HCEC 1CT (cell line): ENCODE results near the gene RAB11FIP4.

Source experiments
- DNase-seq: peaks from one replicate; pipeline ENCODE4 v3.0.0-alpha.2; 2017

Gene RAB11FIP4

DNA sequence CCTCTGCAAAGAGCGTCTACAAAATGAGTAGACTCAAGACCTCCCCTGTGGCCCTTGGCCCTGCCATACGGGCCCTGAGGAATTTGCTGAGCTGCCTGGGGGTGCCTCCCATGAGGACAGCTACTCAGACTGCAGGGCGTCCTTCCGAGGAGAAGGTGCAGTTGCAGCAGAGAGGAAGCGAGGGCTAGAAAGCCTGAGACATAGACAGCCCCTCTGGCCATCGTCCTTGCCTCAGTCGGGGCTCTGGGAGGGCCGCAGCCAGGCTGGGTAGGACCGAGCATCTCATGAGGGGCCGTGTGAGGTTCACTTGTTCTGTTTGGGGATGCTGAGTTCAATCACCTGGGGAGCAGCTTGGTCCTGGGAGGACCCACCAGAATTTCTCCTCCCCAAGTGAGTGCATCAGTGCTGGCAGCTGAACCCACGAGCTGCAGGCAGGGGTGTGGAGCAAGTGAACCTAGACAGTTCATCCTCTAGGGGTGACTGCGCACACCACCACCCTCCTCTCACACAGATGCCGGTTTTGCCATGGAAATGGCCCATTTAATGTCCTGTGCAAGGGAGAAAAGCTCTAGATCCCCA lies 20.3 kb downstream of the RAB11FIP4 start:
- no peak for DNase-seq

- no peak for DNase-seq
Measured at GRCh38 chr17:31412511-31412910, 21.0 kb downstream of the RAB11FIP4 start.

- no peak for DNase-seq
Measured at GRCh38 chr17:31413081-31413799, 21.8 kb downstream of the RAB11FIP4 start.

- DNase-seq = peak; percentile 61
Measured at GRCh38 chr17:31413874-31414549, 22.5 kb downstream of the RAB11FIP4 start.

GRCh38 chr17:31414550-31414918 lies 23.1 kb downstream of the RAB11FIP4 start:
- DNase-seq = no peak

GRCh38 chr17:31415004-31415454 lies 23.6 kb downstream of the RAB11FIP4 start:
- DNase-seq = no peak

DNA sequence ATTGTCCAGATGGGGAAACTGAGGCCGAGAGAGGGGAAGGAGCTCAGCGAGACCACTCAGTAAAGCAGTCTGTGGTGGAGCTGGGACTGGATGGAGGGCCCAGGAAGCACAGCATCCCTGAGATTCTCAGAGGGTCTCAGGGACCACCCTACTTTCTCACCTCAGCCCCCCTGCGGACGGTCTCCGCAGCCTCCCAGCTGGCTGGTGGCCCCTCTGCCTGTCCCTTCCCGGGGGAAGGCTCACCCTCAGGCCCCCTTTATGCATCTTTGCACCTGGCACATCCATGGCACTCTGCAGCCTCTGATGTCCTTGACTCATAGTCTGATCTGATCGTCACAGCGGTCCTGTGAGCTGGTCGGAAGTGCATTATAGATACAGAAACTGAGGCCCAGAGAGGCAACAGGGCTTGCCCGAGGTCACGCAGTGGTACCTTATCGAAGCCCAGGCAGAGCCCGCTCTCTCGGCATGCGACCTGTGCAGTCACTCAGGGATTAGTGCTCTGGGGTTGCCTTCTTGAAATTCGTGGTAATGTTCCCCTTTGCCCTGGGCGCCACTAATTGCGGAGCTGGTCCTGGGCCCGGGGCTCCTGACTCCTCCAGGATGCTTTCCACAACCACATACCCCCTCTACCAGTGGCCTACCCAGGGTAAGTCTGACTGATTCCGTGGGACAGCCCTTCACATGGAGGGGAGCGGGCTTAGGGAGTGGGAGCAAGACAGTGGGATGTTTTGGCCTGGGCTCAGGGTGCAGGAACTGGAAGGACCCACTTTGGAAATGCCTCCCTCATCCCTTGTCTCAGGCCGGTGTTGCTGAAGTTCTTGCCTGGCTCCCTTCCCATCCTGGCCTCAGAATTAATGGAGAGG lies 24.4 kb downstream of the RAB11FIP4 start:
- no peak for DNase-seq

GRCh38 chr17:31416503-31416923 lies 25.0 kb downstream of the RAB11FIP4 start:
- DNase-seq = no peak

DNA sequence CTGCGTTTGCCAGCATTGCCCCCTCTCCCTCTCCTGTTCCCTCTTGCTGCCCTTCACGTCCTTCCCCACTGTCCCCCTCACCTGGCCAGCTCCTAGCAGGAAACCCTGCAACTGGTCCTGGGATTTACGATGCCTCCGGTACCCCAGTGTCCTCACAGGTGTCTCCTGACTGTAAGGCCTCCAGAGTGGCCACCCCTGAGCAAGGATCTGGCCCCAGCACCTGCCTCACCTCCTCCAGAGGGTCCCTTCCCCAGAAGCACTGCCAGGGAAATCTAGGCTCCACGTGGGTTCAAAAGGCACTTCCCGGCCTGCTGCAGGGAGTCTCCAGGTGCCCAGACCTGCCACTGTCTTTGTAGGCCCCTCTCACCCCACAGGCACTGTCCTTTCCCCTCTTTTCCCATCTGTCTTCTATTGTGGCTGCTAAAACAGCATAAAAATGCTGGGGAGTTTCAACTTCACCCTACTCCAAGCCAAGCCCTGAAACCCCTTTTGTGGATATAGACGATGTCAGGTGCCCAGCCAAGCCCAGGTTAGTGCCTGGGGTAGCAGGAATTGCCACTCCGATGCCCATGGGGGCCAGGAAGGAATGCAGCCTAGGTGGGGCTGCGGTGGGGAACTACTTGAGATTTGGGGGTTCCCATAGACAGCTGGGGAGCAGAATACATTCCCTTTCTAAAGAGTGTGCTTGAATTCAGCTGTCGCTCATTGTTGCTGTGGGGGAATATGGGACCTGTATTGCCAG lies 25.7 kb downstream of the RAB11FIP4 start:
- no peak for DNase-seq

- no peak for DNase-seq
Measured at GRCh38 chr17:31418773-31419350, 27.4 kb downstream of the RAB11FIP4 start.

DNA sequence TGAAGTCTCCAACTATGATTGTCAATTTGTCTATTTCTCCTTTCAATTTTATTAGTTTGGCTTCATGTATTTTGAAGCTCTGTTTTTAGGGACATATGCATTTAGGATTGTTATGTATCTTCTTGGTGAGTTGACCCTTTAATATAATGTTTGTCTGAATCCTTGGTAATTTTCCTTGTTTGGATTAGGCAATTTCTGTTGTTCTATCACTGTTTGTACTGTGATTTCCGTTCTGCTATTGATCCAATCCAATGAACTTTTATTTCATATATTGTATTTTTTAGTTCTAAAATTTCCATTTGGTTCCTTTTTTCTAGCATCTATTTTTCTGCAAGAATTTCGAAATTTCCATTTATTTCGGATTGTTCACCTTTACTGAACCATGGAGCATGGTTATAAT lies 31.0 kb downstream of the RAB11FIP4 start:
- DNase-seq = no peak

- DNase-seq = no peak
Measured at GRCh38 chr17:31424944-31425281, 33.4 kb downstream of the RAB11FIP4 start.

DNA sequence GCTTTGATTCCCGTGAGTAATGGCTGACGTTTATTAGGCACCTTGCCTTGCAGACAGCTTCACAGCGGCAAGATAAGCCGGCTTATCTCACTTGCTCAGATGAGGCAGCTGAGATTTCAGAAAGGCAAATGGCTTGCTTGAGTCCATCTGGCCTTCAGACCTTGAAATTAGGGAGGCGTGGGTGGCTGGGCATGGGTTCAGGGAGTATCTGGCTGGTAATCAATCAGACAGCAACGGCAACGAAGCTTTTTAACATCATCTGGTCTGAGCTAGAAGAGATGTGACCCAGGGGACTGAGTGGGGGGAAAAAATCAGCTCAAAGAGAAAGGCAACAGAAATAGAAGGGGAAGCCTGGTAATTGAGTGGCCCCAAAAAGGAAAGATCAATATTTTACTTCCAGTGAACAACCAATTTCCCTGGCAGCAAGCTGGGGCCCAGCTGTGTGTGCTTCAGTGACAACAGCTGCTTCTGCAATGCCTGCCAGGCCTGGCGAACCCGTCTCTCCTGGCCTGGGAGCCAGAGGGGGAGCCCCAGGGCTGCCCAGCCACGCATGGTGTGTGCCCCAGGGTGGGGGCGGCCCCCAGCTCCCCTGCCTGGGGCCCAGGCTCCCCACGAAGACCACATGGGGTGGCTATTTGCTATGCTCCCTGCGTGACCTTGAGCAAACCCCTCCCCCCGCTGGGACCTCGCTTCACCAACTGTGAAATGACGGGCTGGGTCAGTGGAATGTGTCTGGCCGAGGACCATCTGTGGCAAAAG lies 34.0 kb downstream of the RAB11FIP4 start:
- DNase-seq = no peak

DNA sequence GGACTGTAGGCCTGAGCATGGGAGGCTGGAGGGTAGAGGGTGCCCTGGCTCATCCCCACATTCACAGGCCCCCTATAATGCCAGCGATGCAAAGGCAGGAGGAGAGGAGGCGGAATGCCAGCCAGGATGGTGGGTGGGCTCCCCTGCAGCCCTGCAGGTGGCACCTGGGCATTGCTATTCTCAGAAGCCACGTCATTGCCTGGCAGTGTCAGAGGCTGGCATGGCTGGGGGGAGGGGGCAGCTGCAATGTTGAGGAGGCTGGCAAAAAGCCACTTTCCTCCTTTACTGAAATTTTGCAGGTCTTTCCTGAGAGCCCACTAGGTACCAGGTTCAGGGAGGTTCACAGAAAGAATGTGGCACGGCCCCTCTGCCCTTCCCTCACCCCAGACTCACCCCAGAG lies 36.2 kb downstream of the RAB11FIP4 start:
- DNase-seq = no peak

DNA sequence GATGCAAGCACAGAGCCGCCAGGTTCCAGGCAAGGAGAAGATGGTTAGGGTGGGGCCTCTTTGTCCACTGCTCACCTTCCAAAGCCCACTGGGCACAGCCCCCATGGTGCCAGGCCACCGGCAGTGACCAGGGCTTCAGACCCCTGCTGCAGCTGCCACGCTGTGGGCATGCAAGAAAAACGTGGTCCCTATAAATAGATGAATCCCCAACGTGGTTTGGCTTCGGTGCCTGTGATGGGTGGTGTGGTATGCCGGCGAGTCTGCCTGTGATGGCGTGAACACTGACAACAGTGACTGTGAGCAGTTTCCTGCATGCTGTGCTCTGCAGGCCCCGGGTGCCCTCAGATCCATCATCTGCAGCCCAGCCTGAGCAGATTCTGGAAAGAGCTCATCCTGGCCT lies 36.6 kb downstream of the RAB11FIP4 start:
- no peak for DNase-seq

GRCh38 chr17:31428512-31428911 lies 37.0 kb downstream of the RAB11FIP4 start:
- no peak for DNase-seq

DNA sequence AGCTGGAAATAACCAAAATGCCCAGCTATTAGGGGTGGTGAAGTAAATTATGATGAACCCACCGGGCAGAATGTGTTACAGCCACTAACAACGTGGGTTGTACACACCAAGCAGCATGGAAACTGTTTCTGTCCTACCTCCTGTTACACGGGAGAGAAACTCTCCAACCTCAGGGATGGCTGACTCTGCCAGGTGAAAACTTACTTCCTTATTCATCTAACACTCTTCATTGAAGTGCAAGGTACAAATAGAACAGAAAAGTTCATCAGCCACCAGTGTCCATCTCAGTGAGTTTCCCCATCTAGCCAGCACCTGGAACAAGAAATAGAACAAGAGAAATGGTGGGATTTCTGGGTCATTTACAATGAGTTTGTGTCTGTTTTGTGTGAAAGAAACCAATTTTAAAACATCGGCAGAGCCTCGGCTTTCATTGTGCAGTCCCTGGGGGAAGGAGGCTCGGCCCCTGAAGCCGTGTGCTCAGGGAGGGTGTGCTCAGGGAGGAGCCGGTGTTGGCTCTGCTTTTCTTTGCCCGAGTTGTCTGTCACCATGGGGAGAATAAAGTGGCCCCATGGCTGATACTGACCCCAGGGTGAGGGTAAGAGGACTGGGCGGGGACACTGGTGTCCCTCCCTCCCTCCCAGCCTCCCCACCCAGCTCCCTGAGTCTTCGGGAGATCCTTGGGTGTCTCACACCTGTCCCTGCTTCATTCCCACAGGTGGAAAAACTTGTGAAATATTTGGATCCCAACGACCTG lies 39.8 kb downstream of the RAB11FIP4 start:
- DNase-seq = no peak

DNA sequence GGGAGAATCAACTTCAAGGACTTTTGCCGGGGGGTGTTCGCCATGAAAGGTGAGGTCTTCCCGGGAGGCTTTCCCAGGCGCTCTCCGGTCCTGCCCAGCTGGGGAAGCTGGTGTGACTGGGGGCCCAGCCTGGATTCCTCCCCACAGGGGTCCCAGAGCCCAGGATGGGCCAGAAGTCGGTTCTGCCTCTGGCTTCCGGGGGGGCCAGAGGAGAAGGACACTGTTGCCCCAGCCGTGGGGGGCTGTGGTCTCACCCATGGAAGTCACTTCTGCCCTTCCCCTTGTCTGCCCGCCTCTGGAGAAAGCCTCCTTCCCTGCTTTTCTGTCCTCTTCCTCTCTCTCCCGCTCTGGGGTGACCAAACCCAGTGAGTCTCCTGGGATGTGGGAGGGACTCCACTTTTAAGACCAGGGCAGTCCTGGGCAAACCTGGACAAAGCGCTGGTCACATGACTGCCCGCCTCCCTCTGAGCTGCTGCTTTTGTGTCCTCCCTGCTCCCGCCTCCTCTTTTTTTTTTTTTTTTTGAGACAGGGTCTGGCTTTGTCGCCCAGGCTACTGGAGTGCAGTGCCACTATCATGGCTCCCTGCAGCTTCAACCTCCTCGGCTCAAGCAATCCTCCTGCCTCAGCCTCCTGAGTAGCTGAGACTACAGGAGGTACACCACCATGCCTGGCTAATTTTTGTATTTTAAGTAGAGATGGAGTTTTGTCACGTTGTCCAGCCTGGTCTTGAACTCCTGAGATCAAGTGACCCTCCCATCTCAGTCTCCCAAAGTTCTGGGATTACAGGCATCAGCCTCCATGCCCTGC lies 40.6 kb downstream of the RAB11FIP4 start:
- no peak for DNase-seq

DNA sequence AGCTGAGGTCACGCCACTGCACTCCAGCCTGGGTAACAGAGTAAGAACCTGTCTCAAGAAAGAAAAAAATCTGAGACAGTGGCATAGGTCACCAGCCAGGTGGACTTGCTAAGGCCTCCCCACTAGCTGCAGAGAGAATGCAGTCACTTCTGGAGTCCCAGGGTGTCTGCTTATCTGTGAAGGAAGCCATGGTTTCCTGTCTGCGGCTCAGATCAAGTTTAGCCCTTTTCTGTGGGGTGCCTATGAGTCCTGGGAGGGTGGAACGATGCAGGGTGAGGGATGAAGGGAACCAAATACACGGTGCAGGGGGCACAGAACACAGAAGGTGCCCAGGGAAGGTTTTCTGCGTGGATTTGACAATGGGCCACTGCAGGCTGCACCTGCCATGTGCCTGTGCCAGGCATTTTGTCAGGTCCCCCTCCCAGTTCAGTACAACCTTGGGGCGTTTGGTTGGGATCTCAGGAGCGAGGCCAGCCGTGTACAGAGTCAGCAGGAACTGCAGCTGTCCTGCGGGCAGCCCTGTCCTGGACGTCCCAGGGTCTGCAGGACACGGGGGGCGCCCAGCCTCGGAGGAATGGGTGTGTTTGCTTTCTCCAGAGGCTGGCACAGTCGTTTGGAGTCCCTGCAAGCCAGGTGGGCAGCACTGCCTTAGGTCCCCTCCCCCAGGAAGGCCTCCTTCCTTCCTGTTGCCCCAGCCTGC lies 41.8 kb downstream of the RAB11FIP4 start:
- DNase-seq = no peak
